ENCODE results near the gene SPC24.
"Not testable (repeated sequence)": the region's sequence is repeated elsewhere in the genome, so short reads cannot be mapped to it uniquely, and the experiment has no call there.

GRCh38 chr19:11180975-11181374 is 25.4 kb upstream of the SPC24 start:
- not testable (repeated sequence) for TF ChIP-seq CTCF, POLR2A (IDR thresholded peaks at IDR 0.05)

Measured in vagina (tissue), 2 donors.